K562 (cell line): ENCODE data around the gene ZNF646. TPM values are rescaled to one million over a fixed set of nuclear protein-coding genes. Genes with fewer than 3 reads are reported as not detected.

Experiments used
- CAMTA2 ChIP-seq: fragments of 250-450 bp; sonication (Bioruptor Pico); conservative IDR thresholded peaks from 2 replicates; pipeline ENCODE4 v1.5.1; 2022
- CBX5 ChIP-seq: IDR thresholded peaks from 2 replicates; pipeline ENCODE4 v1.6.1; 2014; ENCODE audit warnings: low read depth, borderline replicate concordance
- DEAF1 ChIP-seq: fragments of 450-650 bp; formaldehyde crosslinking; IDR thresholded peaks from 2 replicates; pipeline ENCODE4 v1.4.0; 2020; ENCODE audit warnings: mild to moderate bottlenecking, moderate library complexity
- HLTF ChIP-seq: fragments of 450-650 bp; IDR thresholded peaks from 2 replicates; pipeline ENCODE4 v1.6.1; 2016
- IFI16 ChIP-seq: fragments of 250-450 bp; sonication (Bioruptor Pico); IDR thresholded peaks from 2 replicates; pipeline ENCODE4 v2.1.2; 2022; ENCODE audit warnings: mild to moderate bottlenecking, inconsistent platforms
- PHB ChIP-seq: fragments of 250-450 bp; sonication (Bioruptor Pico); IDR thresholded peaks from 2 replicates; pipeline ENCODE4 v1.5.0; 2021
- POLR2G ChIP-seq: fragments of 200-400 bp; formaldehyde crosslinking; IDR thresholded peaks from 2 replicates; pipeline ENCODE4 v1.6.1; 2017; ENCODE audit warnings: low read depth, mild to moderate bottlenecking, antibody characterized with exemption, low read length, moderate library complexity
- POLR2H ChIP-seq: IDR thresholded peaks from 2 replicates; pipeline ENCODE4 v1.6.1; 2016; ENCODE audit warnings: missing genetic modification characterization, low read depth, mild to moderate bottlenecking, control low read depth, missing compliant biosample characterization, moderate library complexity
- POU5F1 ChIP-seq: fragments of 150-350 bp; IDR thresholded peaks from 2 replicates; pipeline ENCODE4 v1.6.1; 2014; ENCODE audit warnings: borderline replicate concordance, low read length, low read depth, mild to moderate bottlenecking; ENCODE audit not compliant: partially characterized antibody
- RBM22 ChIP-seq: fragments of 200-400 bp; formaldehyde crosslinking; IDR thresholded peaks from 2 replicates; pipeline ENCODE4 v1.6.1; 2018; ENCODE audit warnings: low read length, low read depth; ENCODE audit not compliant: poor library complexity, severe bottlenecking
- REST ChIP-seq, 2 experiments: fragments of 450-650 bp; formaldehyde crosslinking in 1 of 2; IDR thresholded peaks; 2 replicates each; pipeline versions ENCODE4 v1.4.0 to v1.6.1; 2014 to 2020; ENCODE audit warnings: mild to moderate bottlenecking in 2 of 2, borderline replicate concordance in 1 of 2, low read depth in 1 of 2
- SIX5 ChIP-seq, 2 experiments: IDR thresholded peaks; 2 replicates each; pipeline ENCODE4 v1.6.1; 2011; ENCODE audit warnings: low read length in 2 of 2, borderline replicate concordance in 1 of 2, low read depth in 1 of 2, mild to moderate bottlenecking in 1 of 2, moderate library complexity in 1 of 2; ENCODE audit not compliant: insufficient read depth in 1 of 2
- SMARCB1 ChIP-seq: IDR thresholded peaks from 2 replicates; pipeline ENCODE4 v1.6.1; 2011; ENCODE audit warnings: improper control_type of control experiment, low read depth; ENCODE audit not compliant: insufficient read length
- ZC3H8 ChIP-seq: fragments of 450-650 bp; IDR thresholded peaks from 2 replicates; pipeline ENCODE4 v1.6.1; 2017
- ZNF165 ChIP-seq: fragments of 250-450 bp; sonication (Bioruptor Pico); IDR thresholded peaks from 2 replicates; pipeline ENCODE4 v1.4.0; 2020; ENCODE audit warnings: borderline replicate concordance
- ZNF280B ChIP-seq: fragments of 250-450 bp; sonication (Bioruptor Pico); IDR thresholded peaks from 2 replicates; pipeline ENCODE4 v1.5.1; 2021; ENCODE audit warnings: mild to moderate bottlenecking
- polyA plus RNA-seq, 8 experiments: library from polyadenylated mRNA; depleted of rRNA in 4 of 8; stranded (reverse) in 5 of 8; unstranded in 3 of 8; fragments of >200 nt; fragmentation: Nextera tagmentation in 2 of 8; fragmentation: Illumina TruSeq in 1 of 8; extraction: Ambion mirVana in 2 of 8; extraction: Trizol in 1 of 8; gene quantifications; 2 replicates each; pipeline versions ENCODE4 v1.2.1 to v1.2.3, GENCODE V29; 2011 to 2014; ENCODE audit warnings: inconsistent platforms in 1 of 8, missing spikeins in 1 of 8
- total RNA-seq, 7 experiments: library from RNA; depleted of rRNA in 6 of 7; stranded (reverse); fragments of >200 nt in 6 of 7; fragmentation: Illumina TruSeq in 2 of 7; extraction: Trizol in 2 of 7; gene quantifications; 2 replicates each; pipeline versions ENCODE4 v1.2.1 to v1.2.3, GENCODE V29; 2011 to 2021; ENCODE audit warnings: low replicate concordance in 1 of 7

ZNF646 gene
- total and polyA plus RNA-seq, 9 of the 15 experiments (the other 6 are each of a cell fraction or from before 2014, with no cell fraction given): 0.08 to 20.6 (median 8.0) TPM

GRCh38 chr16:31073970-31074813 lies at the start of gene ZNF646, which contains the start of gene ZNF668 (continued):
- no peak for TF ChIP-seq REST (IDR thresholded peaks at IDR 0.05; ENCODE audit: borderline replicate concordance)
- TF ChIP-seq REST (CRISPR knock-in tag; IDR thresholded peaks at IDR 0.05; ENCODE audit: low read depth): no peak
- no peak for TF ChIP-seq ZC3H8
- TF ChIP-seq IFI16 (CRISPR knock-in tag): no peak
- TF ChIP-seq ZNF280B (CRISPR knock-in tag): no peak
- no peak for TF ChIP-seq PHB (CRISPR knock-in tag)
- TF ChIP-seq CBX5: no peak
- TF ChIP-seq SIX5 (IDR thresholded peaks at IDR 0.05; ENCODE audit: borderline replicate concordance in 1 of 2, insufficient read depth in 1 of 2, low read depth in 1 of 2, low read length in 2 of 2): peak; percentile 53 to 64; a peak in 2 of 4 replicates
- TF ChIP-seq POLR2G: peak; percentile 83
- no peak for TF ChIP-seq SMARCB1
- TF ChIP-seq POLR2H (tag): no peak; the same call in none of the 2 replicates
- TF ChIP-seq HLTF: no peak
- no peak for TF ChIP-seq ZNF165 (CRISPR knock-in tag)
- peak; percentile 66 for TF ChIP-seq POU5F1
- TF ChIP-seq CAMTA2 (CRISPR knock-in tag): no peak
- no peak for TF ChIP-seq RBM22
- TF ChIP-seq DEAF1 (CRISPR knock-in tag): no peak
